OCI-LY7 (cell line): ENCODE data around the gene TRAPPC14. TPM values are rescaled to one million over a fixed set of nuclear protein-coding genes. Genes with fewer than 3 reads are reported as not detected.

Experiments
- BruUV-seq: library from RNA; stranded (reverse); fragments of 400-500 nt; replicated peaks from 2 replicates; lab custom pipeline; 2021; lab: Mats Ljungman, UMichigan
- CTCF ChIA-PET: fragments of 300-600 bp; sonication (Branson Sonifier 250); formaldehyde crosslinking; loops from one replicate; lab custom pipeline; 2022; ENCODE audit warnings: antibody characterized with exemption; ENCODE audit not compliant: unreplicated experiment; lab: Charles Lee
- POLR2A ChIA-PET: fragments of 300-600 bp; sonication (Branson Sonifier 250); formaldehyde crosslinking; loops from one replicate; lab custom pipeline; 2022; ENCODE audit warnings: antibody characterized with exemption; lab: Charles Lee
- DNase-seq: peaks from one replicate; pipeline ENCODE4 v3.0.0-alpha.2; 2015; ENCODE audit warnings: low spot score
- H2AFZ ChIP-seq: fragments of 200-600 bp; sonication (generic), shearing (Covaris generic); 2 replicates; pipeline ENCODE4 v1.6.1; 2014; ENCODE audit warnings: mild to moderate bottlenecking, antibody characterized with exemption, low read length, moderate library complexity
- H3K27ac ChIP-seq: fragments of 200-600 bp; sonication (generic); 2 replicates; pipeline ENCODE4 v1.5.1; 2014; ENCODE audit warnings: mixed run types, low read depth, mild to moderate bottlenecking, moderate library complexity, low read length, inconsistent platforms; ENCODE audit not compliant: poor library complexity, severe bottlenecking
- H3K36me3 ChIP-seq: fragments of 200-600 bp; sonication (generic); 2 replicates; pipeline ENCODE4 v1.6.1; 2014; ENCODE audit warnings: mild to moderate bottlenecking, antibody characterized with exemption, low read length, moderate library complexity, mixed read lengths; ENCODE audit not compliant: insufficient read depth
- H3K4me1 ChIP-seq: fragments of 200-600 bp; sonication (generic); 2 replicates; pipeline ENCODE4 v1.5.1; 2014; ENCODE audit warnings: mild to moderate bottlenecking, low read length; ENCODE audit not compliant: insufficient read depth, poor library complexity, severe bottlenecking
- H3K4me2 ChIP-seq: fragments of 200-600 bp; sonication (generic); 2 replicates; pipeline ENCODE4 v1.6.1; 2014; ENCODE audit warnings: mild to moderate bottlenecking, low read length
- H3K4me3 ChIP-seq: fragments of 200-600 bp; sonication (generic); 2 replicates; pipeline ENCODE4 v1.5.1; 2014; ENCODE audit warnings: mild to moderate bottlenecking, low read depth, low read length; ENCODE audit not compliant: poor library complexity, severe bottlenecking
- H3K79me2 ChIP-seq: fragments of 200-600 bp; sonication (generic); 2 replicates; pipeline ENCODE4 v1.6.1; 2016; ENCODE audit warnings: low read depth, mild to moderate bottlenecking, low read length, moderate library complexity, mixed read lengths; ENCODE audit not compliant: insufficient read depth
- H3K9me2 ChIP-seq: fragments of 200-600 bp; sonication (generic); 2 replicates; pipeline ENCODE4 v1.6.1; 2016; ENCODE audit warnings: mild to moderate bottlenecking, low read length, mixed read lengths; ENCODE audit not compliant: insufficient read depth
- H3K9me3 ChIP-seq: fragments of 200-600 bp; sonication (generic); 2 replicates; pipeline ENCODE4 v1.6.1; 2014; ENCODE audit warnings: mild to moderate bottlenecking, mixed run types, low read length, mixed read lengths
- H4K20me1 ChIP-seq: fragments of 200-600 bp; sonication (generic); 2 replicates; pipeline ENCODE4 v1.6.1; 2014; ENCODE audit warnings: mild to moderate bottlenecking, antibody characterized with exemption, low read length, moderate library complexity, mixed read lengths; ENCODE audit not compliant: insufficient read depth
- EZH2phosphoT487 ChIP-seq: fragments of 200-600 bp; sonication (generic); IDR thresholded peaks from 2 replicates; pipeline ENCODE4 v1.6.1; 2018; ENCODE audit warnings: low read depth, borderline replicate concordance, mild to moderate bottlenecking, mixed run types, antibody characterized with exemption, low read length, moderate library complexity, mixed read lengths
- intact Hi-C: fragments of 100-400 bp; cut with micrococcal nuclease; formaldehyde crosslinking; loops from one replicate; pipeline ENCODE4 v1.10.0; 2022; ENCODE audit not compliant: unreplicated experiment
- total RNA-seq, 2 experiments: library from RNA; depleted of rRNA in 1 of 2; stranded (reverse); fragments of >200 nt in 1 of 2; shearing (Covaris generic) in 1 of 2; gene quantifications; 2 replicates each; pipeline ENCODE4 v1.2.3, GENCODE V29; 2014 to 2022
- TF ChIP-seq, protein P1 (sequence below): fragments of 200-600 bp; sonication (generic); conservative IDR thresholded peaks from 2 replicates; pipeline ENCODE4 v1.5.1; 2014; ENCODE audit warnings: mild to moderate bottlenecking, antibody characterized with exemption, low read length, moderate library complexity, mixed read lengths

TRAPPC14 gene
- total RNA-seq, 2 experiments from 2014 or later: 38.8 to 41.6 TPM

DNA sequence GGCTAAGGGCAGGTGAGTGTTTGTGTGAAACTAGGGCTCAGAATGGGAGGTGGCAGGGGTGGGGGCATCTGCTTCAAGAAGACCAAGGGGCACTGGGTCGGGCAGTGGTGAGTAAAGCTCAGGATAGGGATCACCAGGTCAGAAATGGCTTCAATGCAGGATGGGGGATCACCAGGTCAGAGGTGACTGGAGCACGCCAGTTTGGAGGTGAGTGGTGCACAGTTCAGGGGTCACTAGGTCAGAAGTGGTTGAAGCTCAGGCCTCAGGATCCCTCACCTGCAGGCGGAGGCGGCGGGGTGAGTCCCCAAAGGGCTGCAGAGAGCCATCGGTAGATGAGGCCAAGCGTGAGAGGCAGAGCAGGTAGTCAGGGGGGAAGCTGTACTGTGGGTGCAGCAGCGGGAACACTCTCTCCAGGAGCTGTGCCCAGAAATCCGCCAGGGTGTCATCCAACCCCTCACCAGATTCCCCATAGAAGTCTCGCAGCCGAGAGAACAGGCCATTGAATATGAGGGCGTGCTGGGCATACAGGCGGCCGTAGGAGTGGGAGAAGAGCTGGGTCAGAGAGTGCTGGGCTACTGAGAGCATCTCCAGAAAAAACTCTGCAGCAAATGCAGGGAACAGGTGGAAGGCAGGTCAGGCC, 16.9 kb upstream of the TRAPPC14 start:
- H3K9me2 ChIP-seq: no peaks in the 10 kb centered on the region
- peaks cover 6% of the 10 kb centered on the region; the same call in 1 of the 2 replicates for H3K79me2 ChIP-seq
- H2AFZ ChIP-seq: no peak overlapping the region
- no peak overlapping the region for H3K4me3 ChIP-seq
- H3K4me2 ChIP-seq: peak overlapping the region; percentile 24; the same call in 1 of the 2 replicates
- DNase-seq: no peak
- H3K27ac ChIP-seq: no peak overlapping the region
- intact Hi-C loops: no loop called here
- POLR2A ChIA-PET: interaction anchor here (0.7 to 1.0 kb wide), 2 partner anchors 15 to 16 kb away, joined by 3 to 4 read pairs; no protein-coding TSS in a partner anchor
- H3K4me1 ChIP-seq: peaks cover 76% of the 10 kb centered on the region
- BruUV-seq: no TSS peak
- H3K9me3 ChIP-seq: no peaks in the 10 kb centered on the region
- TF ChIP-seq, protein P1, sequence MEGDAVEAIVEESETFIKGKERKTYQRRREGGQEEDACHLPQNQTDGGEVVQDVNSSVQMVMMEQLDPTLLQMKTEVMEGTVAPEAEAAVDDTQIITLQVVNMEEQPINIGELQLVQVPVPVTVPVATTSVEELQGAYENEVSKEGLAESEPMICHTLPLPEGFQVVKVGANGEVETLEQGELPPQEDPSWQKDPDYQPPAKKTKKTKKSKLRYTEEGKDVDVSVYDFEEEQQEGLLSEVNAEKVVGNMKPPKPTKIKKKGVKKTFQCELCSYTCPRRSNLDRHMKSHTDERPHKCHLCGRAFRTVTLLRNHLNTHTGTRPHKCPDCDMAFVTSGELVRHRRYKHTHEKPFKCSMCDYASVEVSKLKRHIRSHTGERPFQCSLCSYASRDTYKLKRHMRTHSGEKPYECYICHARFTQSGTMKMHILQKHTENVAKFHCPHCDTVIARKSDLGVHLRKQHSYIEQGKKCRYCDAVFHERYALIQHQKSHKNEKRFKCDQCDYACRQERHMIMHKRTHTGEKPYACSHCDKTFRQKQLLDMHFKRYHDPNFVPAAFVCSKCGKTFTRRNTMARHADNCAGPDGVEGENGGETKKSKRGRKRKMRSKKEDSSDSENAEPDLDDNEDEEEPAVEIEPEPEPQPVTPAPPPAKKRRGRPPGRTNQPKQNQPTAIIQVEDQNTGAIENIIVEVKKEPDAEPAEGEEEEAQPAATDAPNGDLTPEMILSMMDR: no peak
- no peaks in the 10 kb centered on the region for H4K20me1 ChIP-seq
- H3K36me3 ChIP-seq: peaks cover 9% of the 10 kb centered on the region; the same call in 1 of the 2 replicates
- CTCF ChIA-PET: no interaction called here

DNA sequence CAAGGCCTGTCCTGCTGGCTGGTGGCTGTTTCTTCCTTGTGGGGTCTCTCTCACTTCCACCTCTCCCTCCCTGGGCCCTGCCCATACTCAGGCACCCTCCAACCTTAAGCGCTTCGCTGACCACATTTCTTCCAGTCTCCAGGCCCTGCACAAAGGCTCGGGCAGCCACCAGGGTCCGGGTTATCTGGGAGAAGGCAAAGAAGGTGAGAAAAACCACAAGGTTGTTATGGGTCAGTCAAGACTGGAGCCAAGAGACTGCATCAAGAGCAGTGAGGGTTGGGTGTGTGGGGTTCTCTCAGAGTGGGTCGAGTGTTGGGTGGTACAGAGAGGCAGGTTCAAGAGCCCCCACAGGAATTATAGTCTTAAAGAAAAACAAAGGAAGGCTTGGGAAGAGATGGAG, 16.1 kb upstream of the TRAPPC14 start:
- Histone ChIP-seq H3K27ac (no peak overlapping the region), H3K36me3 (peaks cover 9% of the 10 kb centered on the region; the same call in 1 of the 2 replicates), H3K4me3 (no peak overlapping the region), H3K9me2 (no peaks in the 10 kb centered on the region), H4K20me1 (no peaks in the 10 kb centered on the region), H3K4me2 (peak overlapping the region; percentile 24; the same call in 1 of the 2 replicates), H2AFZ (no peak overlapping the region), H3K9me3 (no peaks in the 10 kb centered on the region), H3K79me2 (peaks cover 6% of the 10 kb centered on the region; the same call in 1 of the 2 replicates), H3K4me1 (peaks cover 76% of the 10 kb centered on the region)
- BruUV-seq: TSS peak; percentile 79
- intact Hi-C loops: no loop called here
- ChIA-PET CTCF (no interaction called here), POLR2A (no interaction called here)
- TF ChIP-seq, protein P1: no peak
- no peak for TF ChIP-seq EZH2phosphoT487
- DNase-seq: no peak
